ENCODE data around the gene PRR5L.
"Not testable (repeated sequence)": the region's sequence is repeated elsewhere in the genome, so short reads cannot be mapped to it uniquely, and the experiment has no call there.

PRR5L gene

DNA sequence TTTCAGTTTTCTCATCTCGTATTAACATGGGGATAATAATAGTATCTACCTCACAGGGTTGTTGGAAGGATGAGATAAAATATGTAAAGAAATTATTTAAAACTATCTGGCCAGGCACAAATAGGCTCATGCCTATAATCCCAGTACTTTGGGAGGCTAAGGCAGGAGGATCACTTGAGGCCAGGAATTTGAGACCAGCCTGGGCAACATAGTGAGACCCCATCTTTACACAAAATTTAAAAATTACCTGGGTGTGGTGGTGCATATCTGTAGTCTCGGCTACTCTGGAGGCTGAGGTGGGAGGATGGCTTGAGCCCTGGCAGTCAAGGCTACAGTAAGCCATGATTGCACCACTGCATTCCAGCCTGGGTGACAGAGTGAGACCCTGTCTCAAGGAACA, 215.0 kb downstream of the PRR5L start:
- not testable (repeated sequence) for DNase-seq

- DNase-seq: no peak
Observed at GRCh38 chr11:36512016-36512415, 215.9 kb downstream of the PRR5L start.

- no peak for DNase-seq
Observed at GRCh38 chr11:36513965-36514364, 217.9 kb downstream of the PRR5L start.

Data from SW 1271 (cell line).